ENCODE results near the gene SELENON. TPM values are rescaled to one million over a fixed set of nuclear protein-coding genes. Genes with fewer than 3 reads are reported as not detected.

The SELENON gene
- total RNA-seq, 1 donor from 2014 or later, result 8.2 TPM

- Mint-ChIP-seq H3K27me3 (peaks cover 18% of the 10 kb centered on the region), H3K4me1 (peaks cover 20% of the 10 kb centered on the region), H3K4me3 (no peak overlapping the region), H3K9me3 (no peaks in the 10 kb centered on the region), H3K27ac (no peak overlapping the region), H3K36me3 (ENCODE audit: low read depth) (no peaks in the 10 kb centered on the region)
- no peak for DNase-seq
- intact Hi-C loops (cut with micrococcal nuclease), result no loop called here
Observed at GRCh38 chr1:25804244-25804963, 4.4 kb downstream of the SELENON start.

DNA sequence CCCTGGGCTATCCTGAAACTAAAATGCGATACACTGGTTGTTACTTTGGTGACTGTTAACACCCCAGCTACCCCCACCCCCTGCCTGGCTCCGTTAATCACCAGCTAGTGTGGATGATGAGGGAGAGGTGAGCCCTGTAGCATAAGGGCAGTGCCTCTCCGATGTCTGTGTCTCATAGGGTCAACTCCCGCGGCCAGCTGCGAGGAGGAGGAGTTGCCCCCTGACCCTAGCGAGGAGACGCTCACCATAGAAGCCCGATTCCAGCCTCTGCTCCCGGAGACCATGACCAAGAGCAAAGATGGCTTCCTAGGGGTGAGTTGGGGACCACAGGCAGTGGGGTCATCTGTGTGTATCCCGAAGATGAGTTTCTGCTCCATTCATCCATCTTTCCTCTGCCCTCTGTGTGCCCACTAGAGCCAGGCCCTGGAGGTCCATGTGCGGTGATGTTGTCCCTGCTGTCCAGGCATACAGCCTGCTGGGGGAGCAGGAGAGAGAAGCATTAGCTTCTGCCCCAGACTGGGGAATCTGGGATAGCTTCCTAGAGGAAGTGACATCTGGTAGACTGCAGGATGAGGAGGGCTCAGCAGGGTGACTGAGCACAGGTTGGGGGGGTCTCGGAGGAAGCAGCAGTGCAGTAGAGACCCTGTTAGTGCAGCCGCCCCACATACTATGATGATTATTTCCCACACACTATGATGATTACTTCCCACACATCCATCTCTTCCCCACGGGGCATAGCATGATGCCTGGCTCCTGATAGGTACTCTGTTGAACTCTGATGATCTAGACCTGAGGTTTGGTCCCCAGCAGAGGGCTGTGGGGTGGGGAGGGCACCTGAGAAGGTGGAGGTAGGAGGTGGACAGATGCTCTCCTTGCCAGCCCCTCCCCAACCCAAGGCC, 5.2 kb downstream of the SELENON start:
- Mint-ChIP-seq H3K4me1 (peaks cover 20% of the 10 kb centered on the region), H3K4me3 (no peak overlapping the region), H3K9me3 (no peaks in the 10 kb centered on the region), H3K27me3 (peaks cover 18% of the 10 kb centered on the region), H3K27ac (no peak overlapping the region), H3K36me3 (ENCODE audit: low read depth) (no peaks in the 10 kb centered on the region)
- no peak for DNase-seq
- intact Hi-C loops (cut with micrococcal nuclease), result no loop called here

- intact Hi-C loops (cut with micrococcal nuclease), result no loop called here
- H3K9me3 Mint-ChIP-seq, result no peaks in the 10 kb centered on the region
- H3K27ac Mint-ChIP-seq, result no peak overlapping the region
- no peak for DNase-seq
- peaks cover 14% of the 10 kb centered on the region for H3K27me3 Mint-ChIP-seq
- peaks cover 16% of the 10 kb centered on the region for H3K4me1 Mint-ChIP-seq
- H3K36me3 Mint-ChIP-seq (ENCODE audit: low read depth), result no peaks in the 10 kb centered on the region
- no peak overlapping the region for H3K4me3 Mint-ChIP-seq
Observed at GRCh38 chr1:25805863-25806225, 5.9 kb downstream of the SELENON start.

GRCh38 chr1:25806418-25806817, 6.4 kb downstream of the SELENON start:
- no peaks in the 10 kb centered on the region for H3K9me3 Mint-ChIP-seq
- H3K27ac Mint-ChIP-seq, result no peak overlapping the region
- no peak overlapping the region for H3K4me3 Mint-ChIP-seq
- DNase-seq, result no peak
- intact Hi-C loops (cut with micrococcal nuclease), result no loop called here
- H3K36me3 Mint-ChIP-seq (ENCODE audit: low read depth), result no peaks in the 10 kb centered on the region
- peaks cover 16% of the 10 kb centered on the region for H3K4me1 Mint-ChIP-seq
- peaks cover 10% of the 10 kb centered on the region for H3K27me3 Mint-ChIP-seq

GRCh38 chr1:25807480-25808390, 7.7 kb downstream of the SELENON start:
- Mint-ChIP-seq H3K9me3 (no peaks in the 10 kb centered on the region), H3K27me3 (peaks cover 6% of the 10 kb centered on the region), H3K4me1 (peaks cover 8% of the 10 kb centered on the region), H3K4me3 (no peak overlapping the region), H3K27ac (no peak overlapping the region), H3K36me3 (ENCODE audit: low read depth) (no peaks in the 10 kb centered on the region)
- no peak for DNase-seq
- intact Hi-C loops (cut with micrococcal nuclease), result no loop called here

DNA sequence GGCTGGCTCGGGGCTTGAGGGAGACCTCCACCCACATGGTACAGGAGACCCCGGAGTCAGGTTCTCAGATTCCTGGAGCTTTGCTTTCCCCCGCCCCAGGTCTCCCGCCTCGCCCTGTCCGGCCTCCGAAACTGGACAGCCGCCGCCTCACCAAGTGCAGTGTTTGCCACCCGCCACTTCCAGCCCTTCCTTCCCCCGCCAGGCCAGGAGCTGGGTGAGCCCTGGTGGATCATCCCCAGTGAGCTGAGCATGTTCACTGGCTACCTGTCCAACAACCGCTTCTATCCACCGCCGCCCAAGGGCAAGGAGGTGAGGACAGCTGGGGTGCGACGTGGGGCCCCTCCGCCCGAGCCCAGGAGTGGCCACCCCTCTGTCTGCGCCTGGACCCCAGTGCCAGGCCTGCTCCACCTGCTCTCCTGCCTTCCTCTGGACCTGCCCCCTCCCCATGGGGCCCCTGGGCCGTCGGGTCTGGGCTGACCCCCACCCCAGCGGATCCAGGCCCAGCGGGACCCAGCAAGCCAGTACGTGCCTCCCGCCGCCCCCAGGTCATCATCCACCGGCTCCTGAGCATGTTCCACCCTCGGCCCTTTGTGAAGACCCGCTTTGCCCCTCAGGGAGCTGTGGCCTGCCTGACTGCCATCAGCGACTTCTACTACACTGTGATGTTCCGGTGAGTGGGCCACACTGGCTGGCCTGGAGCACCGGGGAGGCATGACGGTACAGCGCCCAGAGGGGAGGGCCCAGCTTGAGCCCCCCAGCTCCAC, 8.7 kb downstream of the SELENON start:
- H3K4me1 Mint-ChIP-seq, result peaks cover 4% of the 10 kb centered on the region
- no peak for DNase-seq
- H3K9me3 Mint-ChIP-seq, result no peaks in the 10 kb centered on the region
- no peaks in the 10 kb centered on the region for H3K36me3 Mint-ChIP-seq (ENCODE audit: low read depth)
- no peak overlapping the region for H3K27ac Mint-ChIP-seq
- intact Hi-C loops (cut with micrococcal nuclease), result no loop called here
- no peak overlapping the region for H3K4me3 Mint-ChIP-seq
- peaks cover 6% of the 10 kb centered on the region for H3K27me3 Mint-ChIP-seq

GRCh38 chr1:25809283-25809926, 9.4 kb downstream of the SELENON start:
- DNase-seq, result no peak
- Mint-ChIP-seq H3K27ac (no peak overlapping the region), H3K4me3 (no peak overlapping the region), H3K4me1 (no peaks in the 10 kb centered on the region), H3K27me3 (peaks cover 4% of the 10 kb centered on the region), H3K36me3 (ENCODE audit: low read depth) (no peaks in the 10 kb centered on the region), H3K9me3 (no peaks in the 10 kb centered on the region)
- intact Hi-C loops (cut with micrococcal nuclease), result no loop called here

DNA sequence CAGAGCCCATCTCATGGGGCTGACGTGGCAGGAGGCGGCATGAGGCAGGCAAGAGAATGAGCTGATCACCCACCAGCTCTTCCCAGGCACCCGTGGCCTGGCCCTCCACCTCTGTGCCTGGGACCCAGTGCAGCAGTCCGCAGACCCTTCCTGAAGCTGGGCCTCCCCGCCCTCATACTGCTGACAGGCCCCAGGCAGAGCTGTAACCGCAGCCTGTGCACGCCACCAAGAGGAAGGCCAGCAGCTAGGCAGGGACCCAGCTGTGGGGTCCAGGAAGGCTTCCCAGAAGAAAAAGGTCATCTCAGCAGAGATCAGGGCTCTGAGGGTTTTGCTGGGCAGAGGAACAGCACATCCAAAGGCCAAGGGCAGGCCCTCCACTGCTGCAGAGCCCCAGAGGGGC, 9.9 kb downstream of the SELENON start:
- no peaks in the 10 kb centered on the region for H3K36me3 Mint-ChIP-seq (ENCODE audit: low read depth)
- no peaks in the 10 kb centered on the region for H3K4me1 Mint-ChIP-seq
- no peak overlapping the region for H3K27ac Mint-ChIP-seq
- no peak overlapping the region for H3K4me3 Mint-ChIP-seq
- intact Hi-C loops (cut with micrococcal nuclease), result no loop called here
- no peaks in the 10 kb centered on the region for H3K27me3 Mint-ChIP-seq
- no peak for DNase-seq
- H3K9me3 Mint-ChIP-seq, result no peaks in the 10 kb centered on the region

GRCh38 chr1:25810341-25811299, 10.6 kb downstream of the SELENON start:
- no peak overlapping the region for H3K27ac Mint-ChIP-seq
- DNase-seq, result peak; percentile 94
- H3K36me3 Mint-ChIP-seq (ENCODE audit: low read depth), result no peaks in the 10 kb centered on the region
- no peaks in the 10 kb centered on the region for H3K27me3 Mint-ChIP-seq
- no peak overlapping the region for H3K4me3 Mint-ChIP-seq
- H3K4me1 Mint-ChIP-seq, result no peaks in the 10 kb centered on the region
- intact Hi-C loops (cut with micrococcal nuclease), result no loop called here
- no peaks in the 10 kb centered on the region for H3K9me3 Mint-ChIP-seq

DNA sequence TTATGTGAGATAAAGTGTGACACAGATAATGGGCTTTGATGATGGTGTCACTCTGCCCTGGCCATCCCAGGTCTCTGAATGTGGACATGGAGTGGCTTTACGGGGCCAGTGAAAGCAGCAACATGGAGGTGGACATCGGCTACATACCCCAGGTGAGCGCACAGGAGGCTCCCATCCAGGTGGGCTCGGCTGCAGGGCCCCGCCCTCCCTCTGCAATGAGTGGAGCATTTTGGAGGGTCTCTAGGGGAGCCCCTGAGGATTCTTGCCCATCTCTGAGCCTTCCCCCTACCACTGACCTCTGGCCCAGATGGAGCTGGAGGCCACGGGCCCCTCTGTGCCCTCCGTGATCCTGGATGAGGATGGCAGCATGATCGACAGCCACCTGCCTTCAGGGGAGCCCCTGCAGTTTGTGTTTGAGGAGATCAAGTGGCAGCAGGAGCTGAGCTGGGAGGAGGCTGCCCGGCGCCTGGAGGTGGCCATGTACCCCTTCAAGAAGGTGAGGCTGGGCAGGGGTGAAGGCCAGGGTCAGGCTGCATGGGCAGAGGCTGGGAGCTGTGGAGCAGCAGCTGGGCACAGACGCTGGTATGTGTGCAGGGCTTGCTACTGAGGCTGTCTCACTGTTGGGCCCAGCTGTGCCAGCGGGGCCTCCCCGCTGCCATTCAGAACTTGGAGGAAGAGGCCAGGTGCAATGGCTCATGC, 11.5 kb downstream of the SELENON start:
- Mint-ChIP-seq H3K9me3 (no peaks in the 10 kb centered on the region), H3K4me1 (no peaks in the 10 kb centered on the region), H3K27me3 (no peaks in the 10 kb centered on the region), H3K36me3 (ENCODE audit: low read depth) (no peaks in the 10 kb centered on the region), H3K27ac (no peak overlapping the region), H3K4me3 (no peak overlapping the region)
- DNase-seq, result no peak
- intact Hi-C loops (cut with micrococcal nuclease), result no loop called here

DNA sequence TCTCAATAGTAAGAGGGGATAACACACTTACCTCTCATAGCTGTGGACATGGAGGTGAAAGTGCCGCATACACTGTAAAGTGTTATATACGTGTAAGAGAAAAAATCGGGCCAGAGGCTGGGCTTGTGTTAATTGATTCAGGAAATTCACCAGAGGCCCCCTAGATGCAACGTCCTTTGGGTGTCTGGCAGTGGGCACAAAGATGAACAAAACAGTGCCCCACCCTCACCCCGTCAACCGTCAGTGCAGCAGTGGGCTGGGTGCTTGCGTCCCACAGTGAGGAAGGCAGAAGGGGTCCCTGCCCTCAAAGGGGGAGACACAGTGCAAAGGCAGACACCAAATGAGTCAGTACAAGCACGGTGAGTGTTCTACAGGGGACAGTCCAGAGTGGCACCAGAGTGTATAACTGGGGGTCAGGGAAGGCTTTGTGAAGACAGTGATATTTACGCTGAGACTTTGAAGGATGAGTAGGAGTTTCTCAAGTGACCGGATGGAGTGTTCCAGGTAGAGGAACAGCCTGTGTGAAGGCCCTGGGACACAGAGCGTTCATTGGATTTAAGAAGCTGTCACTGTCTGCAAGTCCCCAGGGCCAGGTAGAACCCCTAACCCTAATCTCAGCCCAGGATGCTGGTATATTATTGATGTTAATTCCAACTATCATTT, 13.2 kb downstream of the SELENON start:
- H3K9me3 Mint-ChIP-seq, result no peaks in the 10 kb centered on the region
- no peaks in the 10 kb centered on the region for H3K36me3 Mint-ChIP-seq (ENCODE audit: low read depth)
- intact Hi-C loops (cut with micrococcal nuclease), result no loop called here
- H3K4me1 Mint-ChIP-seq, result peaks cover 4% of the 10 kb centered on the region
- no peak overlapping the region for H3K27ac Mint-ChIP-seq
- H3K4me3 Mint-ChIP-seq, result no peak overlapping the region
- no peak for DNase-seq
- no peaks in the 10 kb centered on the region for H3K27me3 Mint-ChIP-seq

Data from activated CD4-positive, alpha-beta T cell treated with anti-CD3 and anti-CD28 coated beads, Interleukin-2, amount 10 ng/mL, durations not matched to agents 24 days and 14 days (primary cell).